Heart left ventricle (tissue), 13 donors: ENCODE data around the gene LYST.

ENCODE experiments used
- POLR2A ChIP-seq, 2 donors: fragments of 450-650 bp; IDR thresholded peaks; one replicate each; pipeline ENCODE4 v1.6.1; 2017; ENCODE audit warnings: antibody characterized with exemption in 2 of 2, mild to moderate bottlenecking in 2 of 2, moderate library complexity in 2 of 2
- TF ChIP-seq, protein P1 (sequence below), 12 donors: fragments of 200-600 bp; sonication (generic) in 4 of 12; IDR thresholded peaks; one replicate each; pipeline versions ENCODE4 v1.5.0 to v1.8.0; 2018 to 2022; ENCODE audit warnings: antibody characterized with exemption in 12 of 12, mild to moderate bottlenecking in 5 of 12
- donor health status: ischemic (EF 13 %, LVEDD 7.1; RV severe dilation, severe dysfunction).
- donor health status: DM: no; HTN: yes; CAD: no.
- donor health status: DM: no; HTN: no; CAD: no.
- donor health status: ischemic (EF 25% LVEDD 6.9; RV normal size, moderate dysfunction).
- donor health status: ischemic (EF 25% LVEDD 5.7; RV mildly dilated, moderate dysfunction).
- donor health status: ischemic (EF 35%, LVEDD 5.7; RV mildly dilated, moderate dysfunction).
- donor health status: nonischemic (EF 11% LVEDD 7.7; RV severe dilation, severe dysfunction).
- donor health status: DM: yes; HTN: yes; CAD: no.
- donor health status: PGD.
- donor health status: ischemic (EF 29% LVEDD 5.4; RV normal size, mild dysfunction).
- donor health status: nonischemic (EF 23%, LVEDD 6.1; RV moderate dilation, normal function).

DNA sequence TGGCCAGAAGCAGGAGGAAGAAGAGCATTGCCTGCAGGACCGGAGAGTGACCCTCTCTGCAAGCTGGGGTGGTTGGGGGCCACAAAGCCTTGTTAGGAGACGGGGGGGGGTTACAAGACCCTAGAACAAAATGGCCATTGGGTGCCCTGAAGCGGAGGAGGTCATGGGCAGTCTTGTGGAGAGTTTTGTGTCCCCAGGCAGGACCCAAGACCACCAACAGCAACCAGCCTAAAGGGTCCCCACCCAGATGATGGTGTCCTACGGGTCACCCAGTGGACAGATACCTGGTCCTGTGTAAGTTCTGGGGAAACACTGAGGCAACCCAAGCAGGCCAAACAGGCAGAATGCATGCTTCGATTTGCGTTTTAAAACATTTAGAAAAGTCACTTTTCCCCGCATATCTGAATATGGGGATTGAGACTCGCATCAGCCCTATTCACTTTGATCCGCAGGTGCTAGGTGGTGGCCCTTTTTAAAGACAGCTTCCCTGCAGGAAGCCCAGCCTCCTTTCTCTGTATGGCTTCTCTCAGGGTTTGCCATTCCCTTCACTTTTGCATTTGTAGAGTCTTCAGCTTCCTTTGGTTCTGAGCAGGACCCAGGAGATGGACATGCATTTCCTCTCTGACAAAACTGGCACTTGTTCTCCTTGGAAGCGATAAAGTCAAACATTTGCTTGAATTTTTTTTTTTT, 238.2 kb downstream of the LYST start:
- TF ChIP-seq POLR2A (IDR thresholded peaks at IDR 0.05), result no peak
- TF ChIP-seq, protein P1, sequence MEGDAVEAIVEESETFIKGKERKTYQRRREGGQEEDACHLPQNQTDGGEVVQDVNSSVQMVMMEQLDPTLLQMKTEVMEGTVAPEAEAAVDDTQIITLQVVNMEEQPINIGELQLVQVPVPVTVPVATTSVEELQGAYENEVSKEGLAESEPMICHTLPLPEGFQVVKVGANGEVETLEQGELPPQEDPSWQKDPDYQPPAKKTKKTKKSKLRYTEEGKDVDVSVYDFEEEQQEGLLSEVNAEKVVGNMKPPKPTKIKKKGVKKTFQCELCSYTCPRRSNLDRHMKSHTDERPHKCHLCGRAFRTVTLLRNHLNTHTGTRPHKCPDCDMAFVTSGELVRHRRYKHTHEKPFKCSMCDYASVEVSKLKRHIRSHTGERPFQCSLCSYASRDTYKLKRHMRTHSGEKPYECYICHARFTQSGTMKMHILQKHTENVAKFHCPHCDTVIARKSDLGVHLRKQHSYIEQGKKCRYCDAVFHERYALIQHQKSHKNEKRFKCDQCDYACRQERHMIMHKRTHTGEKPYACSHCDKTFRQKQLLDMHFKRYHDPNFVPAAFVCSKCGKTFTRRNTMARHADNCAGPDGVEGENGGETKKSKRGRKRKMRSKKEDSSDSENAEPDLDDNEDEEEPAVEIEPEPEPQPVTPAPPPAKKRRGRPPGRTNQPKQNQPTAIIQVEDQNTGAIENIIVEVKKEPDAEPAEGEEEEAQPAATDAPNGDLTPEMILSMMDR (IDR thresholded peaks at IDR 0.05), result no peak
